ENCODE results near the gene ASTN2.

DNA sequence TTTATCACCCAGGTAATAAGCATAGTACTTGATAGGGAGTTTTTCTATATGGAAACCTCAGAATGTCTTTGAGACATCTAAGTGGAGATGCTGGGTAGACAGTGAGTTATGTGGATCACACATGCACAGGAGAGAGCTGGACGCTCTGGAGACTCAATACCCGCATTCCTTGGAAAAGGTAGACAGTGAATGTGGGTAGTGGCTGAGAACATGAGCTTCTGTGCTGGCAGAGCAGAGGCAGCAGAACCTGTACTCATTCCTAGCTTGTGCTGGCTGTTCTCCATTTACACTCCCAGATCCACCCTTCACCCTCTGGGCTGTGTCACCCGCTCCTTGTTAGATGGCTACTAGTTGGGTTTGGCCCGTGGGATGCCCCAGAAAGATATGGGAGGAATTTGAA, 269.8 kb downstream of the ASTN2 start:
- TF ChIP-seq EP300 (IDR thresholded peaks at IDR 0.05; ENCODE audit: borderline replicate concordance in 1 of 2, control insufficient read depth in 1 of 2, low read depth in 2 of 2, low read length in 2 of 2): no peak
- TF ChIP-seq, protein P1, sequence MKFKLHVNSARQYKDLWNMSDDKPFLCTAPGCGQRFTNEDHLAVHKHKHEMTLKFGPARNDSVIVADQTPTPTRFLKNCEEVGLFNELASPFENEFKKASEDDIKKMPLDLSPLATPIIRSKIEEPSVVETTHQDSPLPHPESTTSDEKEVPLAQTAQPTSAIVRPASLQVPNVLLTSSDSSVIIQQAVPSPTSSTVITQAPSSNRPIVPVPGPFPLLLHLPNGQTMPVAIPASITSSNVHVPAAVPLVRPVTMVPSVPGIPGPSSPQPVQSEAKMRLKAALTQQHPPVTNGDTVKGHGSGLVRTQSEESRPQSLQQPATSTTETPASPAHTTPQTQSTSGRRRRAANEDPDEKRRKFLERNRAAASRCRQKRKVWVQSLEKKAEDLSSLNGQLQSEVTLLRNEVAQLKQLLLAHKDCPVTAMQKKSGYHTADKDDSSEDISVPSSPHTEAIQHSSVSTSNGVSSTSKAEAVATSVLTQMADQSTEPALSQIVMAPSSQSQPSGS (IDR thresholded peaks at IDR 0.05; ENCODE audit: low read length): no peak
- TF ChIP-seq, protein P2, sequence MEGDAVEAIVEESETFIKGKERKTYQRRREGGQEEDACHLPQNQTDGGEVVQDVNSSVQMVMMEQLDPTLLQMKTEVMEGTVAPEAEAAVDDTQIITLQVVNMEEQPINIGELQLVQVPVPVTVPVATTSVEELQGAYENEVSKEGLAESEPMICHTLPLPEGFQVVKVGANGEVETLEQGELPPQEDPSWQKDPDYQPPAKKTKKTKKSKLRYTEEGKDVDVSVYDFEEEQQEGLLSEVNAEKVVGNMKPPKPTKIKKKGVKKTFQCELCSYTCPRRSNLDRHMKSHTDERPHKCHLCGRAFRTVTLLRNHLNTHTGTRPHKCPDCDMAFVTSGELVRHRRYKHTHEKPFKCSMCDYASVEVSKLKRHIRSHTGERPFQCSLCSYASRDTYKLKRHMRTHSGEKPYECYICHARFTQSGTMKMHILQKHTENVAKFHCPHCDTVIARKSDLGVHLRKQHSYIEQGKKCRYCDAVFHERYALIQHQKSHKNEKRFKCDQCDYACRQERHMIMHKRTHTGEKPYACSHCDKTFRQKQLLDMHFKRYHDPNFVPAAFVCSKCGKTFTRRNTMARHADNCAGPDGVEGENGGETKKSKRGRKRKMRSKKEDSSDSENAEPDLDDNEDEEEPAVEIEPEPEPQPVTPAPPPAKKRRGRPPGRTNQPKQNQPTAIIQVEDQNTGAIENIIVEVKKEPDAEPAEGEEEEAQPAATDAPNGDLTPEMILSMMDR (IDR thresholded peaks at IDR 0.05 in 2 of 3, conservative IDR thresholded peaks at IDR 0.05 in 1 of 3; ENCODE audit: control insufficient read depth in 2 of 3, extremely low read depth in 1 of 3, insufficient read depth in 1 of 3, low read depth in 3 of 3, low read length in 3 of 3): no peak
- no peak for TF ChIP-seq CEBPB (IDR thresholded peaks at IDR 0.05; ENCODE audit: borderline replicate concordance in 1 of 2, low read depth in 2 of 2, low read length in 2 of 2)
